ENCODE measurements around the gene IFNA1.

GRCh38 chr9:21465859-21466518 is 25.8 kb downstream of the IFNA1 start:
- TF ChIP-seq FOXA1 (IDR thresholded peaks at IDR 0.05) (no peak), ZNF384 (IDR thresholded peaks at IDR 0.05) (peak; percentile 98)

Measured in HEK293T (cell line).